GM08714 (cell line): ENCODE measurements around the gene VPS41.

Source experiments
- H3K4me3 ChIP-seq: fragments of 200-500 bp; sonication (Bioruptor generic); 2 replicates; pipeline ENCODE4 v1.5.1; 2014; ENCODE audit warnings: mild to moderate bottlenecking, low read length, inconsistent platforms
- ZNF274 ChIP-seq: IDR thresholded peaks from 2 replicates; pipeline ENCODE4 v1.6.1; 2012; ENCODE audit warnings: mild to moderate bottlenecking, low read depth, low read length

The VPS41 gene

DNA sequence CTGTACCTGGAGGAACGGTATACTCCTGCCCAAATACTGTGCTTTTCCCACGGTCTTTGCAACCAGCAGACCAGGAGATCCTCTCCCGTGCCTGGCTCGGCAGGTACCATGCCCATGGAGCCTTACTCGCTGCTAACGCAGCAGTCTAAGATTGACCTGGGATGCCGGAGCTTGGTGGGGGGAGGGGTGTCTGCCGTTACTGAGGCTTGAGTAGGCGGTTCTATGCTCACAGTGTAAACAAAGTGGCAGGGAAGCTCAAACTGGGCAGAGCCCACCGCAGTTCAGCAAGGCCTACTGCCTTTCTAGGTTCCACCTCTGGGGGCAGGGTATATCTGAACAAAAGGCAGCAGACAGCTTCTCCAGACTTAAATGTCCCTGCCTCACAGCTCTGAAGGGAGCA, 22.7 kb downstream of the VPS41 start:
- no peak overlapping the region for H3K4me3 ChIP-seq
- TF ChIP-seq ZNF274 = no peak

DNA sequence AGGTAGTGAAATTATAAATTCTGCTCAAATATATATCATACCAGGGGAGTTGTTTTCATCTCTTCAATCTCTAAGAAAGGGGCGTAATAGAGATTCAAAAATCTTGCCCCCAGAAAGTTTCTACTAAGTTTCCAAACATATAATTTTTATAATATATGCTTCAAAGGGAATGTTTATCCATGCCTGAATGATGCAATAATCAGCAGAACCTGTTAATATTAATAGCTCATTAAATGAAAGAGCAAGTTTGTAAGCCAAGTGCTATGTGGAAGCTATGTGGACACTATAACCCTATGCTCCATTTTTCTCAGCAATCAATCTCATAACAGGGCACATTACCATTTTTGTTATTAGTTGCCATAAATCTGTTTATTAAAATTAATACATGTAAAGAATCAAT, 25.3 kb downstream of the VPS41 start:
- TF ChIP-seq ZNF274 = no peak

DNA sequence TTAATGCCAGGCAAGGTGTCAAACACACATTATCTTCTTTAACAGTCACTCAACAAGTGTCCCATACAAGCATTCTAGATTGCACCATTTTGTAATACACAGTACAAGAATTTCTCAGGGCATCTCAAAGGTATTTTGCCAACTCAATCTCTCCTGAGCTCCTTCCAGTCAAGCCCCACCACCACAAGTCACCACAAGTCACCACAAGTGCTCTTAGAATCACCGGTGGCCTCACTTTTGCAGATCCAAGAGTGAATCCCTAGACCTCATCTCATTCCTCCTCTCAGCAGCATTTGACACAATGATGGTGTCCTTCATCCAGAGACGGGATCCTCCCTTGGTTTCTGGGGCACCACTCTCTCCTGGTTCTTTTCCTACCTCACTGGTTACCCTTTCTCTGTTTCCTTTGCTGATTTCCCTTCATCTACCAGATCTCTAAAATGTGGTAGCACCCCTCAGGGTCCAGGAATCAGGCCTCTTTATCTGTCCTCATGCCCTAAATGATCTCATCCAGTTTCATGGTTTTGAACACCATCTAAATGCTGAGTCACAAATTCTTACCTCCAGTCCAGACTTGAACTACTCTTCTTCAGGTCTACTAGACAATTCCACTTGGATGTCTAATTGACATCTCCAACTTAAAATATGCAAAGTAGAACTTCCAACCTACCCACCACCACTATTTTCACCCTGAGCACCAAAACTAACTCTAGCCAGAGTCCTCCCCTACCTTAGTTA, 26.9 kb downstream of the VPS41 start:
- TF ChIP-seq ZNF274 = no peak
- no peak overlapping the region for H3K4me3 ChIP-seq

More for the DNA sequence above, 25.3 kb downstream of the VPS41 start:
- H3K4me3 ChIP-seq = no peak overlapping the region

DNA sequence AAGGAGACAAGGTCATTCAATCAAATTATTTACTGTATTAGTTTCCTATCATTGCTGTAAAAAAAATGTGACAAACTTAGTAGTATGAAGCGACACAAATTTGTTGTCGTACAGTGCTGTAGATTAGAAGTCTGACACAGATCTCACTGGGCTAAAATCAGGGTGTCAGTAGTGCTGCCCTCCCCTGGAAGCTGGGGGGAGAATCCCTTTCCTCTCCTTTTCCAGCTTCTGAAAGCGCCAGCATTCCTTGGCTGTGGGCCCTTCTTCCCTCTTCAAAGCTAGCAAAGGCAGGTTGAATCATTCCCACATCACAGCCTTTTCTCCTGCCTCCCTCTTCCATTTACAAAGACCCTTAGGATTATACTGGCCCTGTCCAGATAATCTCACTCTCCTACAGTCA, 28.0 kb downstream of the VPS41 start:
- no peak for TF ChIP-seq ZNF274
- H3K4me3 ChIP-seq = no peak overlapping the region

DNA sequence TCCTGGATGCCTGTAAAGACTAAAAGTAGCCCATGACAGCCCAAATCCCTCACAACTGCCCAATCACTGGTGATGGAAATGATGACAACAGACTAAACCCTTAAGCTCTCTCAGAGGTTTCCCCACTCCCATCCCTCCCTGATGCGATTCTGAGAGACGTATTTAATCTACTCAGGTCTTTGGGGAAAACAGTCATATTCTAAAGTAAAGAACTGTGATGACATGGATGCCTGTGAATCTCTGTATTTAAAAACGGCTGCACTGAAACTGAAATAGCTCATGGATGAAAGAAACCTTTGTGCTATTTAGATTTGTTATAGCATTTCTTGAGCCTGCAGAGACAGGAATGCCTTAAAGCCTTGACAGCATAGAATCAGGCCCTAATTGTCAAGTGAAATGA, 28.5 kb downstream of the VPS41 start:
- TF ChIP-seq ZNF274 = no peak
- no peak overlapping the region for H3K4me3 ChIP-seq

DNA sequence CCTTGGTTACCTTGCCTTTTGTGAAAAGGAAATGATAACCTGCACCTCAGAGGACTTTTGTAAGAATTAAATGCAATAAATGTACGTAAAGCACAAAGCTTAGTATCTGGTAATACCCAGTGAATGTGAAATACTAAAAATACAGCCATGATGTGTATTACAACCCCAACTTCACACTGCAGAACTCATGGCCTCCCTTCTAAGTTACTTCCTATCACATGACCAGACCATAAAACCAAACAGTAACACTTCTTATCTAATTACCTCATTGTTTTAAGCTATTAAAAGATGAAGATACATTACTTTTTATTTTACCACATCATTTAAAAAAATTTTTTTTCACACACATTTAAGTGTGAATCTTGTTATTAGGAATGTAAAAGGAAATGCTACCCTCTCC, 29.0 kb downstream of the VPS41 start:
- H3K4me3 ChIP-seq = no peak overlapping the region
- TF ChIP-seq ZNF274 = no peak

DNA sequence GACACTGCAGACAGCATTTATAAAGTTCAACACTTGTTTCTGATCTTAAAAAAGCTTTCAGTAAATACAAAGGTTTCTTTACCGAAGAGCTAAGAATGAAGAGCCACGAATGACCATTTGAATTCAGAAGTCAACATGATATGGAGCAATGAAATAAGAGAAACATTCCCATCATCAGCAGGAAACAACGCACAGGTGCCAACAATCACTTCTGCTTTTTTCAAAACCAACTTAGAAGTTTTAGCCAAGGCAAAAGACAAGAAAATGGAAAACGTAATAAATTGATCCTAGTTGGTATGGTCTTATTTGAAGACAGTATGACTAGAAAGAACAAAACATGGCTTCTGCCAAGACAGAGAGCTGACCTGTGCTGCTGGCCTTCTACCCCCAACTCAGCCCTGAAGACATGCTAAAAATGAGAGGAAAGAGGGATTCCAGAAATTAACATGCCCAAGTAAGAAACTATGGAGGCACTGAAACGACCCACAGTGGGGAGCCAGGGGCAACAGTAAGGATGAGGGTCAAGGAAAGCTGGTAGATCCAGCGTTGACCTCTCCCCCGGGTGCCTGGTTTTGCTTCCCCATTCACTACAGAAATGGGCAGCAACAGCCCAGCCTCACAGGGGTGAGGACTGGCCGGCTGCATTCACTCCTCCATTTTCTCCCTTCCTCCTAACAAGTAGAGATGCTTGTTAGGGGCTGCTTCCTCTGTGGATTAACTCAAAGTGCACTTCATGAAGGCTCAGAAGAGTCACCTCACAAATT, 30.1 kb downstream of the VPS41 start:
- H3K4me3 ChIP-seq = no peak overlapping the region
- TF ChIP-seq ZNF274 = no peak

DNA sequence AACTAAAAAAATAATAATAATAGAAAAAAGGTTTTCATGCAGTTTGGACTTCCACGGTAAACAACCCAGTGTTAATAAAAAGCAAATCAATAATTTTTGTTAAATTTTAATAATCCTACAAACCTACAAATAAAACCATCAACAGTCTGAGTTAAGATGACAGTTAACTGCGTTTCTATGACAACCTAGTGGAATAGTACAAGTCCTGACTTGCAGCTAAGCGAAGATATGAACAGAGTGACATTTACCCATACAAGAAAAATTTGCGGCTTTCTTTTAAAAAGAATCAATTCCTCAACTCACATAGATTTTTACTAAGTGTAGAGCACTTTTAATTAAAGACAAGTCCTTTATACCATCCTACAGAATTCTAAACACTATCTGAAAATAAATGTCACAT, 35.6 kb downstream of the VPS41 start:
- no peak overlapping the region for H3K4me3 ChIP-seq
- no peak for TF ChIP-seq ZNF274

DNA sequence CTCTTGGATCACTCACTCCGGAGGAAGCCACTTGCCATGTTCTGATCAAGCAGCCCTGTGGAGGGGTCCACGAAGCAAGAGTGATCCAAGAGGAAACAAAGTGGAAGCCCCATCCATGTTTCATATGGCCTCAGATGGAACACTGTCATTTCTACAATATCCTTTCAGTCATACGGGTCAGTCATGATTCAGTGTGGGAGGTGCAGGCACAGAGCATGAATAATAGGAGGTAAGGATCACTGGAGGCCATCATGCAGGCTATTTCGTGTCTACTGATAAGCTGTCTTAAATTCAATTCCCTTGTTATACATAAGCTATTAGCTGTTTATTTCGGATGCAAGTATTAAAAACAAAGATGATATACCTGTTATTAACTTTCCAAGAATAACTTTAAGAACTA, 36.8 kb downstream of the VPS41 start:
- no peak overlapping the region for H3K4me3 ChIP-seq
- no peak for TF ChIP-seq ZNF274

DNA sequence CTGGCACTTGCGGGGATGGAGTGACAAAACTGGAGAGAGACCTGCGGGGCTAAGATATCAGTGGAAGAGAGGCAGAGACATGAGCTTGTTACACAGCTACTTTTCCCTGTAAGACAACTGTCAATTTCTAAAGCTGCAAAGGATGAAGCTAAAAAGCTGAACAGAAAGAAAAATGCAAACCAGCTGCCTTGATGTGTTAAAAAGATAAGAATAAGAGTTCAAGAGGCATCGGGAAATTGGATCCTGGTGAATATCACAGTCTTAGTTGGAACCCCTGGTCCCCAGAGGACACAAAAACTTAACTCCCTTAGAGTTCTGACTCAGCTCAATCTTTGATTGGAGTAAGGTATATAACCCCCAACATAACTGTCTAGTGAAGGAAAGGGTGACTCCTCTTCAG, 38.8 kb downstream of the VPS41 start:
- no peak for TF ChIP-seq ZNF274
- no peak overlapping the region for H3K4me3 ChIP-seq

DNA sequence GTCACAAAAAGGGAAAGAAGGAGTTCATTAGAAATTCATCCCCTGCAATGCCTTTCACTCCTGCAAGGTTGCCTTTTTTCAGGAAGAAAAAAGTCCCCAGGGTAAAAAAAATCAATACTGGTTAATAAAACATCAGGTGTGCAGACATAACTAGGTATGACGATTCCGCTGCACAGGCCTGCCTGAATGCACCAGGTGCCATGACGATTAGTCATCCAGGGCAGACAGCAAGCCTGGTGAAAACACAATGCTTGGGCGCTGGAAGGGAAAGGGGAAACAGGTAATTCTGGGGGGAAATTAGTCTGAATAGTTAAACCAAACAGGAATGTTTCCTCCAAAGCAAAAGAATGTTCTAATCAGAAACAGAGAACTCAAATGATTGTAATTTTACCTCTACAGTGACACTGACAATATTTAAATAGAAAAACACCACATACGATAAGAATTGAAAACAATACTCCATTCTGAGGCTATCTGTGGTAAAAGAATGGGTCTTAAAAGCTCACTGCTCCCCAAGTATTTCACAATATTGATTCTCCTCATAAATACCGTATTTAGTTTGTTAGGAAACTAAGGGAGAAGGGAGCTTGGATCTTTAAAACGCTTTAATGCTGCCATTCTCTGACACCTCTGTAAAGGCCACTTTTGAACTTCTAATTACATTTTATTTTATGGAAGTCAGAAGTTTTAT, 45.2 kb downstream of the VPS41 start:
- no peak overlapping the region for H3K4me3 ChIP-seq
- no peak for TF ChIP-seq ZNF274

DNA sequence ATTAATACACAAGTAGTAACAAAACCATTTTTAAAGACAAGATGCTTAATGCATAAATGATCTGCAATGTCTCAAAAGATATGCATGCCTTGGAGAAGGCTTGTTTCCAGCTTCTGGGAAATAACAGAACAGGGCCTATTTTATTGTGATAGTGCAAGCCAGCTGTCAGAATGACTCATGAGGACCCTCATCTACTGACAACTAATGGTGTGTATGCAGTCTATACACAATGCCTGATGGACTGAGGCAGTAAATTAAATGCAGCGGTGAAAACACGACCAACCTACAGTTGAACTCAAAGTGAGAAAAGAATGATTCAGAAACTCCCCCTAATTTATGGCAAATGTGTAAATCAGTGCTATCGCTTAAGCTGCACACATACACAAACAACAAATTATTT, 46.3 kb downstream of the VPS41 start:
- H3K4me3 ChIP-seq = no peak overlapping the region
- no peak for TF ChIP-seq ZNF274

DNA sequence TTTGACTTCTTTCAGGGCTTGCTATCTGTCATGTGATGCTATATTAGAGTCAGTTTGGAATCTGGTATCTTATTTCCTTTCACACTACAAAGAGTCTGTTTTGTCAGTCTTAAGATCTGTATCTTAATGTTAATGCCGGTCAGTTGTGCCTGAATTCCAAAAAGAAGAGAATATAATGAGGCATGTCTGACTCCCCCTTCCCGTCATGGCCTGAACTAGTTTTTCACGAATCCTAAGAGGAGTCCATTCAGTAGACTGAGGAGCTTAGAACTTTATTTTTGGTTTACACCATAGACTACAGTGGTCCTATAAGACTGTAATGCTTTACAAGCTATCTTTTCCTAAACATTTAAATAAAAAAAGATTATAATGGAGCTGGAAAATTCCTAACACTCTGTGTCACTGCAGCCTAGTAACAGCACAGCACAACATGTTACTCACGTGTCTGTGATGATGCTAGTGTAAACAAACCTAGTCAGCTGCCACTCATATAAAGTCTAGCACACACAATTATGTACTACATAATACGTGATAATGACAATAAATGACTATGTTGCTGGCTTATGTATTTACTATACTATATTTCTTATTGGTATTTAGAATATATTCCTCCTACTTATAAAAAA, 50.6 kb downstream of the VPS41 start:
- no peak for TF ChIP-seq ZNF274

DNA sequence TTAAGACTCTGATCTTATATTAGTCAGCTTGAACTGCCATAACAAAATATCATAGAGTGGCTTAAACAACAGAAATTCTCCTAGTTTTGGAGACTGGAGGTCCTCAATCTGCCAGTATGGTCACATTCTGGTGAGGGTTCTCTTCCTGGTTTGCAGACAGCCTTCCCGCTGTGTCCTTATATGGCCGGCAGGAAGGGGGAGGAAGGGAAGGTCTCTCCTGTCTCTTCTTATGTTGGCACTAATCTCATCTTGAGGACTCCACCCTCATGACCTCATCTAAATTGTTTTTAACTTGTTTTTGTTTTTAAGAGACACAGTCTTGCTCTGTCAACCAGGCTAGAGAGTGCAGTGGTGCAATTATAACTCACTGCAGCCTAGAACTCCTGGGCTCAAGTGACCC, 53.1 kb downstream of the VPS41 start:
- no peak overlapping the region for H3K4me3 ChIP-seq
- TF ChIP-seq ZNF274 = no peak

More for the DNA sequence above, 50.6 kb downstream of the VPS41 start:
- H3K4me3 ChIP-seq = no peak overlapping the region
